CD8-positive, alpha-beta memory T cell (primary cell): ENCODE results near the gene INPP5A. TPM values are rescaled to one million over a fixed set of nuclear protein-coding genes. Genes with fewer than 3 reads are reported as not detected.

Experiments used
- CTCF ChIA-PET: fragments of 350-600 bp; sonication (Branson Sonifier 250); formaldehyde crosslinking; loops from one replicate; lab custom pipeline; 2021; ENCODE audit warnings: antibody characterized with exemption; lab: Charles Lee
- POLR2A ChIA-PET: fragments of 350-600 bp; sonication (Branson Sonifier 250); formaldehyde crosslinking; loops from one replicate; lab custom pipeline; 2021; ENCODE audit warnings: antibody characterized with exemption; lab: Charles Lee
- DNase-seq, 5 donors: peaks; one replicate each; pipeline versions ENCODE4 v3.0.0 to v3.0.0-alpha.2; 2020 to 2022; ENCODE audit warnings: mixed read lengths in 1 of 5
- H3K27ac ChIP-seq: one replicate; pipeline ENCODE4 v1.7.0; 2013; ENCODE audit warnings: low read depth, mild to moderate bottlenecking, low read length, moderate library complexity
- H3K27me3 ChIP-seq: 2 replicates; pipeline ENCODE4 v1.7.0; 2013; ENCODE audit warnings: low read length, mild to moderate bottlenecking; ENCODE audit not compliant: insufficient read depth, poor library complexity, severe bottlenecking
- H3K36me3 ChIP-seq: 2 replicates; pipeline ENCODE4 v1.7.0; 2013; ENCODE audit warnings: mild to moderate bottlenecking, low read length, moderate library complexity; ENCODE audit not compliant: insufficient read depth
- H3K4me1 ChIP-seq: 2 replicates; pipeline ENCODE4 v1.7.0; 2013; ENCODE audit warnings: mild to moderate bottlenecking, low read length, moderate library complexity; ENCODE audit not compliant: insufficient read depth
- H3K4me3 ChIP-seq: 2 replicates; pipeline ENCODE4 v1.7.0; 2013; ENCODE audit warnings: mild to moderate bottlenecking, low read length
- H3K9me3 ChIP-seq: 2 replicates; pipeline ENCODE4 v1.7.0; 2013; ENCODE audit warnings: mild to moderate bottlenecking, low read length
- H3K27ac Mint-ChIP-seq, 8 donors: one replicate each; pipeline ENCODE4 v1.8.0; 2020 to 2021; ENCODE audit warnings: mixed read lengths in 8 of 8, mild to moderate bottlenecking in 6 of 8, inconsistent platforms in 3 of 8, moderate library complexity in 3 of 8
- H3K27me3 Mint-ChIP-seq, 2 donors: one replicate each; pipeline ENCODE4 v1.8.0; 2020 to 2021; ENCODE audit warnings: mixed read lengths in 2 of 2, mild to moderate bottlenecking in 1 of 2, moderate library complexity in 1 of 2
- H3K36me3 Mint-ChIP-seq, 3 donors: one replicate each; pipeline ENCODE4 v1.8.0; 2020 to 2021; ENCODE audit warnings: mixed read lengths in 3 of 3, inconsistent platforms in 1 of 3, mild to moderate bottlenecking in 1 of 3
- H3K4me1 Mint-ChIP-seq, 3 donors: one replicate each; pipeline ENCODE4 v1.8.0; 2020 to 2021; ENCODE audit warnings: mixed read lengths in 3 of 3, inconsistent platforms in 1 of 3, mild to moderate bottlenecking in 1 of 3
- H3K4me3 Mint-ChIP-seq, 7 donors: one replicate each; pipeline ENCODE4 v1.8.0; 2020 to 2021; ENCODE audit warnings: mixed read lengths in 7 of 7, mild to moderate bottlenecking in 6 of 7, moderate library complexity in 4 of 7, inconsistent platforms in 2 of 7
- H3K9me3 Mint-ChIP-seq, 5 donors: one replicate each; pipeline ENCODE4 v1.8.0; 2020 to 2022; ENCODE audit warnings: mixed read lengths in 5 of 5, mild to moderate bottlenecking in 3 of 5, moderate library complexity in 2 of 5, inconsistent platforms in 1 of 5
- polyA plus RNA-seq: library from polyadenylated mRNA; unstranded; fragments of 300-500 nt; fragmentation: Illumina TruSeq; gene quantifications from one replicate; pipeline ENCODE4 v1.2.3, GENCODE V29; 2021
- total RNA-seq, 2 experiments: library from RNA; stranded (reverse); gene quantifications; one replicate each; pipeline ENCODE4 v1.2.3, GENCODE V29; 2021

Gene INPP5A
- total and polyA plus RNA-seq, 3 experiments from 2014 or later, result 1.1 to 6.1 (median 4.8) TPM

DNA sequence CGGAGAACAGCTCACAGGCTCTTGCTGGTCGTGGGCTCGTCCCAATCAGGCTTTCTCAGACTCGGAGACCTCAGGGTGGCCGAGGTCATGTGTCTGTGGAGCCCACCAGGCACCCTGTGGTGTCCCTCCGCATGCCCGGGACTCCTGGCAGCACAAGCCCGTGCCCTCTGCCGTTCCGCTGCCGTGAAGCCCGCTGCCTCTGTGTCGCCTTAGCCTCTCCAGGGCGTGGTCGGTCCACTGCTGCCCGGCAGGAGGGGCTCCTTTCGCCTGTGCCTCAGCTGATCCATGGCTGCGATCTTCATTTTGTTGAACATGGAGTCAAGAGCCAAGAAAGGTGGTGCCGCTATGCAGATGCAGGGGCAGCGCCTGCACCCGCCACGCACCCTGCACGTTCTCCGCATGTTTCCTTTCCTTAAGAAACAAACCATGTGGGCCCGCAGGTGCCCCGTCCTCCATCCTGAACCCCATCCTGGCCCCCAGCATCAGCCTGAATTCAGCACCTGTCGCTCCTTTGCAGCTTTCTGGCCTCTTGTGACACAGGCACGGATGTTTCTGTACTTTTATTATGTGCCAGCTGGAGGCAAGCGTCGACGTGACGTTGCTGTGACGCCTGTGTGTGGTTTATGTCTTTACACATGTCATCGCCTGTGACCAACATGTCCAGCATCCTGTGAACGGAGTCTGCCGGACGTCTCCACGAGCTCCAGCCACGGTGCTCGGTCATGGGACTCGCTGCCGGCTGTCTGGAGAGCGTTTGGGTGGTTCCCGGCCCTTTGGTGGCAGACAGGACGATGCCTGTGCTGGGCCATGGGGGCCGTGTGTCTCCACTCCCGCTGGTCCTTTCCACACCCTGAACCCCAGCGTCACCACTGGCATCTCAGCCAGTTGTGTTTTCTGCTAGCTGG is 178.4 kb downstream of the INPP5A start:
- no peak overlapping the region for H3K4me3 ChIP-seq
- H3K4me1 Mint-ChIP-seq, result no peaks in the 10 kb centered on the region
- ChIA-PET POLR2A (no interaction called here), CTCF (no interaction called here)
- no peaks in the 10 kb centered on the region for H3K27me3 Mint-ChIP-seq
- peaks cover 0 to 20% (median 12%) of the 10 kb centered on the region in 3 donors for H3K36me3 Mint-ChIP-seq
- no peaks in the 10 kb centered on the region for H3K36me3 ChIP-seq
- H3K27me3 ChIP-seq, result no peaks in the 10 kb centered on the region
- H3K27ac Mint-ChIP-seq, result peak overlapping the region in 1 of 8 donors; percentile 86
- DNase-seq, result peak in 1 of 5 donors; percentile 38
- no peak overlapping the region for H3K4me3 Mint-ChIP-seq
- H3K27ac ChIP-seq, result no peak overlapping the region
- H3K4me1 ChIP-seq, result no peaks in the 10 kb centered on the region
- H3K9me3 ChIP-seq, result no peaks in the 10 kb centered on the region
- peaks cover 0 to 13% (median 2%) of the 10 kb centered on the region in 5 donors for H3K9me3 Mint-ChIP-seq

- no peaks in the 10 kb centered on the region for H3K27me3 ChIP-seq
- H3K4me3 ChIP-seq, result no peak overlapping the region
- Mint-ChIP-seq H3K4me1 (no peaks in the 10 kb centered on the region), H3K9me3 (peaks cover 0 to 16% (median 2%) of the 10 kb centered on the region in 5 donors), H3K4me3 (no peak overlapping the region), H3K27me3 (no peaks in the 10 kb centered on the region), H3K27ac (peak overlapping the region in 1 of 8 donors; percentile 86), H3K36me3 (peaks cover 3 to 20% (median 12%) of the 10 kb centered on the region in 3 donors)
- H3K27ac ChIP-seq, result no peak overlapping the region
- H3K9me3 ChIP-seq, result no peaks in the 10 kb centered on the region
- ChIA-PET POLR2A (no interaction called here), CTCF (no interaction called here)
- peak in 1 of 5 donors; percentile 41 for DNase-seq
- H3K36me3 ChIP-seq, result no peaks in the 10 kb centered on the region
- no peaks in the 10 kb centered on the region for H3K4me1 ChIP-seq
These were observed 179.3 kb downstream of the INPP5A start for GRCh38 chr10:132716691-132717490.

DNA sequence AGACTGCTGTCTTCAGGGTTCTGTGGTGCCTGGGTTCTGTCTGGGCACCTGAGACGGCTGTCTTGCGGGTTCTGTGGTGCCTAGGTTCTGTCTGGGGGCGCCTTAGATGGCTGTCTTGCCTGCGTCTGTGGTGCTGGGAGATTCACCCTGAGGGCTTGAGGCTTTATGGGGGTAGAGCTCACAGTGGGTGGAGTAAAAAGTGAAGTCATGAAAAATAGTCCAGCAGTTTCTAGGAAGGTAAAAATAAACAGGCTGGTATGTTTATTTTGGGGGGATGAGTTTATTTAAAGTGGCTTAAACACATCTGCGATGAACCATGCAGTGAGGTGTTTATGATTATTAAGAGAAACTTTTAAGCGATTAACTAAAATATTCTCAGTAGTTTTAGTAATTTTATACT is 184.1 kb downstream of the INPP5A start:
- ChIA-PET POLR2A (no interaction called here), CTCF (no interaction called here)
- Histone ChIP-seq H3K4me3 (no peak overlapping the region), H3K36me3 (no peaks in the 10 kb centered on the region), H3K9me3 (no peaks in the 10 kb centered on the region), H3K27me3 (no peaks in the 10 kb centered on the region), H3K27ac (no peak overlapping the region), H3K4me1 (no peaks in the 10 kb centered on the region)
- Mint-ChIP-seq H3K4me3 (no peak overlapping the region), H3K27ac (peak overlapping the region in 1 of 8 donors; percentile 36), H3K9me3 (peaks cover 0 to 8% (median 0%) of the 10 kb centered on the region in 5 donors), H3K36me3 (peaks cover 8 to 27% (median 11%) of the 10 kb centered on the region in 3 donors), H3K27me3 (no peaks in the 10 kb centered on the region), H3K4me1 (no peaks in the 10 kb centered on the region)
- DNase-seq, result no peak

GRCh38 chr10:132722394-132723329 is 185.1 kb downstream of the INPP5A start:
- ChIA-PET CTCF (no interaction called here), POLR2A (no interaction called here)
- Histone ChIP-seq H3K9me3 (no peaks in the 10 kb centered on the region), H3K27me3 (no peaks in the 10 kb centered on the region), H3K36me3 (no peaks in the 10 kb centered on the region), H3K4me1 (no peaks in the 10 kb centered on the region), H3K4me3 (no peak overlapping the region), H3K27ac (no peak overlapping the region)
- no peak overlapping the region for H3K27ac Mint-ChIP-seq
- H3K9me3 Mint-ChIP-seq, result peaks cover 0 to 8% (median 0%) of the 10 kb centered on the region in 5 donors
- H3K27me3 Mint-ChIP-seq, result no peaks in the 10 kb centered on the region
- H3K4me1 Mint-ChIP-seq, result no peaks in the 10 kb centered on the region
- no peak for DNase-seq
- H3K36me3 Mint-ChIP-seq, result peaks cover 8 to 34% (median 11%) of the 10 kb centered on the region in 3 donors
- no peak overlapping the region for H3K4me3 Mint-ChIP-seq

- H3K27me3 Mint-ChIP-seq, result no peaks in the 10 kb centered on the region
- POLR2A ChIA-PET, result no interaction called here
These were observed 185.9 kb downstream of the INPP5A start for GRCh38 chr10:132723330-132723970.

GRCh38 chr10:132724446-132724845 is 186.9 kb downstream of the INPP5A start:
- no peak overlapping the region for H3K4me3 ChIP-seq
- ChIA-PET POLR2A (no interaction called here), CTCF (no interaction called here)
- no peaks in the 10 kb centered on the region for H3K27me3 Mint-ChIP-seq
- no peaks in the 10 kb centered on the region for H3K4me1 ChIP-seq
- DNase-seq, result no peak
- no peaks in the 10 kb centered on the region for H3K4me1 Mint-ChIP-seq
- H3K9me3 Mint-ChIP-seq, result peaks cover 0 to 6% (median 0%) of the 10 kb centered on the region in 5 donors
- no peaks in the 10 kb centered on the region for H3K36me3 ChIP-seq
- no peaks in the 10 kb centered on the region for H3K9me3 ChIP-seq
- peaks cover 9 to 41% (median 11%) of the 10 kb centered on the region in 3 donors for H3K36me3 Mint-ChIP-seq
- no peak overlapping the region for H3K4me3 Mint-ChIP-seq
- no peak overlapping the region for H3K27ac ChIP-seq
- H3K27ac Mint-ChIP-seq, result no peak overlapping the region
- H3K27me3 ChIP-seq, result no peaks in the 10 kb centered on the region

More at GRCh38 chr10:132723330-132723970, 185.9 kb downstream of the INPP5A start:
- Mint-ChIP-seq H3K4me1 (no peaks in the 10 kb centered on the region), H3K9me3 (peaks cover 0 to 6% (median 0%) of the 10 kb centered on the region in 5 donors), H3K36me3 (peaks cover 8 to 38% (median 11%) of the 10 kb centered on the region in 3 donors), H3K27ac (no peak overlapping the region), H3K4me3 (no peak overlapping the region)
- no peak overlapping the region for H3K4me3 ChIP-seq
- H3K9me3 ChIP-seq, result no peaks in the 10 kb centered on the region
- no peak overlapping the region for H3K27ac ChIP-seq
- H3K4me1 ChIP-seq, result no peaks in the 10 kb centered on the region
- no peaks in the 10 kb centered on the region for H3K27me3 ChIP-seq
- DNase-seq, result no peak
- no peaks in the 10 kb centered on the region for H3K36me3 ChIP-seq
- CTCF ChIA-PET, result no interaction called here

DNA sequence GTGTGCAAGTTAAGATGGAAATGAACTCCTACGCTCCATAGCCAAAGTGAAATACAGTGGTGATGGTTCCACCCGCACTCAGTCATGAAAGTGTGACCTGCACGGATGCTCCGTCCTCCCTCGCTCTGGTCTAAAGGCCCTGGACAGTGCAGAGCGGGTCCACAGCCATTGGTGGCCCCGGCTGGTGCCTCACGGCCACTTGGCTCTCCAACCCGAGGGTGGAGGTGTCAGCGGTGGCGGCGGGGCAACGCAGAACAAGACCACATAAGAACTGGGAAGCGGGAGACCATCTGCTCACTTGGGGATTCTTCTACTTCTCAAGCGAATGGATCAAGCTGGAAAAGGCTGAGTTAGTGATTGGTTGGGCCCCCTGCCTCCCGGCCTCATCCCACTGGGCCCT is 187.6 kb downstream of the INPP5A start:
- DNase-seq, result no peak
- peaks cover 0 to 6% (median 0%) of the 10 kb centered on the region in 5 donors for H3K9me3 Mint-ChIP-seq
- POLR2A ChIA-PET, result no interaction called here
- Histone ChIP-seq H3K27ac (no peak overlapping the region), H3K4me1 (no peaks in the 10 kb centered on the region), H3K27me3 (no peaks in the 10 kb centered on the region), H3K9me3 (no peaks in the 10 kb centered on the region), H3K36me3 (no peaks in the 10 kb centered on the region), H3K4me3 (no peak overlapping the region)
- CTCF ChIA-PET, result no interaction called here
- H3K4me3 Mint-ChIP-seq, result no peak overlapping the region
- no peaks in the 10 kb centered on the region for H3K27me3 Mint-ChIP-seq
- H3K36me3 Mint-ChIP-seq, result peaks cover 9 to 43% (median 11%) of the 10 kb centered on the region in 3 donors
- H3K27ac Mint-ChIP-seq, result no peak overlapping the region
- H3K4me1 Mint-ChIP-seq, result no peaks in the 10 kb centered on the region
